ENCODE data around the gene MFAP2.

- TF ChIP-seq POLR2A (IDR thresholded peaks at IDR 0.05), result no peak
- TF ChIP-seq, protein P1, sequence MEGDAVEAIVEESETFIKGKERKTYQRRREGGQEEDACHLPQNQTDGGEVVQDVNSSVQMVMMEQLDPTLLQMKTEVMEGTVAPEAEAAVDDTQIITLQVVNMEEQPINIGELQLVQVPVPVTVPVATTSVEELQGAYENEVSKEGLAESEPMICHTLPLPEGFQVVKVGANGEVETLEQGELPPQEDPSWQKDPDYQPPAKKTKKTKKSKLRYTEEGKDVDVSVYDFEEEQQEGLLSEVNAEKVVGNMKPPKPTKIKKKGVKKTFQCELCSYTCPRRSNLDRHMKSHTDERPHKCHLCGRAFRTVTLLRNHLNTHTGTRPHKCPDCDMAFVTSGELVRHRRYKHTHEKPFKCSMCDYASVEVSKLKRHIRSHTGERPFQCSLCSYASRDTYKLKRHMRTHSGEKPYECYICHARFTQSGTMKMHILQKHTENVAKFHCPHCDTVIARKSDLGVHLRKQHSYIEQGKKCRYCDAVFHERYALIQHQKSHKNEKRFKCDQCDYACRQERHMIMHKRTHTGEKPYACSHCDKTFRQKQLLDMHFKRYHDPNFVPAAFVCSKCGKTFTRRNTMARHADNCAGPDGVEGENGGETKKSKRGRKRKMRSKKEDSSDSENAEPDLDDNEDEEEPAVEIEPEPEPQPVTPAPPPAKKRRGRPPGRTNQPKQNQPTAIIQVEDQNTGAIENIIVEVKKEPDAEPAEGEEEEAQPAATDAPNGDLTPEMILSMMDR (IDR thresholded peaks at IDR 0.05), result no peak
These were observed 6.1 kb upstream of the MFAP2 start for GRCh38 chr1:16986560-16986959.
